Transverse colon (tissue), 4 donors: ENCODE measurements around the gene DTNBP1. TPM values are rescaled to one million over a fixed set of nuclear protein-coding genes. Genes with fewer than 3 reads are reported as not detected.

Experiments used
- DNase-seq: peaks from one replicate; pipeline ENCODE4 v3.0.0-alpha.2; 2019
- H3K27ac ChIP-seq, 4 donors: fragments of 200-600 bp; sonication (generic); 2 replicates each; pipeline ENCODE4 v1.5.1; 2016 to 2018; ENCODE audit warnings: inconsistent platforms in 4 of 4
- H3K27me3 ChIP-seq: fragments of 200-600 bp; sonication (generic); 2 replicates; pipeline ENCODE4 v1.5.1; 2017; ENCODE audit warnings: inconsistent platforms
- H3K36me3 ChIP-seq, 4 donors: fragments of 200-600 bp; sonication (generic); 2 replicates each; pipeline ENCODE4 v1.5.1; 2017 to 2019; ENCODE audit warnings: inconsistent platforms in 4 of 4
- H3K4me1 ChIP-seq, 4 donors: fragments of 200-600 bp; sonication (generic); 2 replicates each; pipeline ENCODE4 v1.5.1; 2017 to 2020; ENCODE audit warnings: inconsistent platforms in 4 of 4
- H3K4me3 ChIP-seq, 4 donors: fragments of 200-600 bp; sonication (generic); 1 replicate in 1 of 4; 2 replicates in 3 of 4; pipeline versions ENCODE4 v1.5.1 to v1.6.1; 2017 to 2019; ENCODE audit warnings: inconsistent platforms in 4 of 4
- H3K9me3 ChIP-seq, 2 donors: fragments of 200-600 bp; sonication (generic); 2 replicates each; pipeline ENCODE4 v1.5.1; 2017 to 2019; ENCODE audit warnings: inconsistent platforms in 2 of 2
- CTCF ChIP-seq, 5 experiments: fragments of 200-600 bp in 3 of 5; fragments of 450-650 bp in 2 of 5; sonication (generic) in 3 of 5; IDR thresholded peaks; 1 replicate in 2 of 5; 2 replicates in 3 of 5; pipeline ENCODE4 v1.5.1; 2016 to 2017; ENCODE audit warnings: antibody characterized with exemption in 5 of 5, inconsistent platforms in 3 of 5, mild to moderate bottlenecking in 2 of 5, moderate library complexity in 1 of 5
- EP300 ChIP-seq: sonication (generic); formaldehyde crosslinking; IDR thresholded peaks from one replicate; pipeline ENCODE4 v1.6.1; 2017; ENCODE audit warnings: antibody characterized with exemption, low read depth
- POLR2A ChIP-seq: fragments of 450-650 bp; IDR thresholded peaks from one replicate; pipeline ENCODE4 v1.6.1; 2016; ENCODE audit warnings: antibody characterized with exemption, mild to moderate bottlenecking, moderate library complexity
- POLR2AphosphoS5 ChIP-seq, 3 donors: sonication (generic); formaldehyde crosslinking; IDR thresholded peaks; one replicate each; pipeline ENCODE4 v1.6.1; 2016; ENCODE audit warnings: antibody characterized with exemption in 3 of 3
- WGBS, 2 donors: methylation state at CpG; one replicate each; pipeline ENCODE4 v1.1.5; 2018; ENCODE audit warnings: low coverage in 1 of 2; 5-methylcytosine and 5-hydroxymethylcytosine counted together
- in situ Hi-C, 4 donors: fragments of 200-750 bp; cut with MboI; loops; one replicate each; pipeline versions ENCODE4 v1.15.0 to v1.15.1; 2017; ENCODE audit warnings: low sequenced_read_pairs in 3 of 4, low pct_ligation_motif_present in 1 of 4, low pct_unique_long_range_greater_than_20kb in 1 of 4
- intact Hi-C: fragments of 100-400 bp; cut with DNase I; formaldehyde crosslinking; loops from one replicate; pipeline ENCODE4 v1.15.1; 2023; ENCODE audit warnings: low total_unique reads
- total RNA-seq, 4 donors: library from RNA; depleted of rRNA; stranded (reverse); fragments of >200 nt; gene quantifications; one replicate each; pipeline ENCODE4 v1.1.0, GENCODE V29; 2016

Gene DTNBP1
- total RNA-seq, 4 donors from 2014 or later = 6.0 to 20.3 (median 16.0) TPM

GRCh38 chr6:15535495-15536197 lies 127.2 kb downstream of the DTNBP1 start:
- no peaks in the 10 kb centered on the region for H3K9me3 ChIP-seq
- H3K4me3 ChIP-seq = no peak overlapping the region
- no peaks in the 10 kb centered on the region for H3K36me3 ChIP-seq
- 86 to 100% methylated on average over 2 to 3 of the region's 3 CpGs for WGBS, 2 donors
- in situ Hi-C loops (no loop called here), intact Hi-C loops (no loop called here)
- no peaks in the 10 kb centered on the region for H3K27me3 ChIP-seq
- H3K4me1 ChIP-seq = peaks cover 0 to 15% (median 4%) of the 10 kb centered on the region in 4 donors
- no peak overlapping the region for H3K27ac ChIP-seq
- no peak for DNase-seq
- TF ChIP-seq POLR2A (no peak), CTCF (IDR thresholded peaks at IDR 0.05) (no peak), EP300 (no peak), POLR2AphosphoS5 (IDR thresholded peaks at IDR 0.05) (no peak)

- no peak overlapping the region for H3K4me3 ChIP-seq
- in situ Hi-C loops = no loop called here
- H3K27ac ChIP-seq = no peak overlapping the region
- peaks cover 0 to 15% (median 4%) of the 10 kb centered on the region in 4 donors for H3K4me1 ChIP-seq
- no peaks in the 10 kb centered on the region for H3K27me3 ChIP-seq
- no peak for DNase-seq
- TF ChIP-seq EP300 (no peak), POLR2AphosphoS5 (IDR thresholded peaks at IDR 0.05) (no peak), CTCF (IDR thresholded peaks at IDR 0.05) (no peak), POLR2A (no peak)
- intact Hi-C loops = no loop called here
- 90 to 96% methylated on average over 3 of the region's 3 CpGs for WGBS, 2 donors
- no peaks in the 10 kb centered on the region for H3K9me3 ChIP-seq
- H3K36me3 ChIP-seq = no peaks in the 10 kb centered on the region
Observed at GRCh38 chr6:15534974-15535373, 127.9 kb downstream of the DTNBP1 start.

- 72 to 80% methylated on average over 5 to 12 of the region's 12 CpGs for WGBS, 2 donors
- no peak overlapping the region for H3K27ac ChIP-seq
- TF ChIP-seq EP300 (no peak), POLR2A (no peak), POLR2AphosphoS5 (IDR thresholded peaks at IDR 0.05) (no peak), CTCF (IDR thresholded peaks at IDR 0.05) (no peak)
- no peak for DNase-seq
- in situ Hi-C loops (no loop called here), intact Hi-C loops (no loop called here)
- H3K4me3 ChIP-seq = no peak overlapping the region
- no peaks in the 10 kb centered on the region for H3K9me3 ChIP-seq
- no peaks in the 10 kb centered on the region for H3K27me3 ChIP-seq
- H3K4me1 ChIP-seq = peaks cover 0 to 15% (median 4%) of the 10 kb centered on the region in 4 donors
- no peaks in the 10 kb centered on the region for H3K36me3 ChIP-seq
Observed at GRCh38 chr6:15533379-15534026, 129.3 kb downstream of the DTNBP1 start.

GRCh38 chr6:15531973-15532372 lies 130.9 kb downstream of the DTNBP1 start:
- WGBS, 2 donors = 82 to 93% methylated on average over 5 to 7 of the region's 7 CpGs
- Histone ChIP-seq H3K9me3 (no peaks in the 10 kb centered on the region), H3K36me3 (no peaks in the 10 kb centered on the region), H3K4me3 (no peak overlapping the region), H3K27ac (no peak overlapping the region), H3K27me3 (no peaks in the 10 kb centered on the region), H3K4me1 (peaks cover 0 to 15% (median 4%) of the 10 kb centered on the region in 4 donors)
- in situ Hi-C loops (no loop called here), intact Hi-C loops (no loop called here)
- TF ChIP-seq POLR2AphosphoS5 (IDR thresholded peaks at IDR 0.05) (no peak), POLR2A (no peak), EP300 (no peak), CTCF (IDR thresholded peaks at IDR 0.05) (no peak)
- no peak for DNase-seq
